Measurements from ENCODE around the gene PTPA.
A peak's percentile ranks its signal among the peaks of the same experiment; 100 is the strongest.

PTPA gene

DNA sequence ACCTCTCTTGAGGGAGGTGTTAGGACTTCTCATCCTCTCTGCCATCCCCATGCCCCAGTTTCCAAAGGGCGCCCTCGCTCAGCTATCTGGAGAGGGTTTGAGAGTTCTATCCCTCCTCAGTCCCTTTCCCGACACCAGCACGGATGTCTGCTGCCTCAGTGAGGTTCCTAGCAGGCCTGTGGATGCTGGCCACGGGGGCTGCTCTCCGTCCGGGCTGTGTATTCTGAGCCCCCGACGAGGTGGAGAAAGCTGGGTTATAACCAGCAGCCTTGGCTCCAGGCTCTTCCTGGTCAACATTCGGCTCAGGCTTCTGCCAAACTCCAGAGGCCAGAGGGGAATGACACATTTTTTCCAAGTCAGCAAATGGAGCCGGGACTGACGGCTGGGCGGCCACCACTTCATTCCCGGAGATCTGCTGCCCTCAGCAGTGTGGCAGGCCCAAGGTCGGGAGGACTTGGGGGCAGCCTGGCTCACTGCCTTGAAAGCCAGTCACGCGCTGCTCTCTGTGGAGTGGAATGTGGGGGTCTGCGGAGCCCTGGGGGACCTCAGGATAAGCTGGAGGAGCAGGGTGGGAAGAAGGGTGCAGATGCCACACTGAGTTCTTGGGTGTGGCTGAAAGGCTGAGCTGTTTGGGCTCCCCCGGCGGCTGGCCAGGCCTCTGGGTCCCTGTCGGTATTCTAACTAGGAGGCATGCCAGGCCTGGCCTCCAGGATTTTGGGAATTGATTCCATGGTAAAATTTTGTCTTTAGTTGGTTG lies 27.4 kb downstream of the PTPA start:
- no peak for DNase-seq

DNA sequence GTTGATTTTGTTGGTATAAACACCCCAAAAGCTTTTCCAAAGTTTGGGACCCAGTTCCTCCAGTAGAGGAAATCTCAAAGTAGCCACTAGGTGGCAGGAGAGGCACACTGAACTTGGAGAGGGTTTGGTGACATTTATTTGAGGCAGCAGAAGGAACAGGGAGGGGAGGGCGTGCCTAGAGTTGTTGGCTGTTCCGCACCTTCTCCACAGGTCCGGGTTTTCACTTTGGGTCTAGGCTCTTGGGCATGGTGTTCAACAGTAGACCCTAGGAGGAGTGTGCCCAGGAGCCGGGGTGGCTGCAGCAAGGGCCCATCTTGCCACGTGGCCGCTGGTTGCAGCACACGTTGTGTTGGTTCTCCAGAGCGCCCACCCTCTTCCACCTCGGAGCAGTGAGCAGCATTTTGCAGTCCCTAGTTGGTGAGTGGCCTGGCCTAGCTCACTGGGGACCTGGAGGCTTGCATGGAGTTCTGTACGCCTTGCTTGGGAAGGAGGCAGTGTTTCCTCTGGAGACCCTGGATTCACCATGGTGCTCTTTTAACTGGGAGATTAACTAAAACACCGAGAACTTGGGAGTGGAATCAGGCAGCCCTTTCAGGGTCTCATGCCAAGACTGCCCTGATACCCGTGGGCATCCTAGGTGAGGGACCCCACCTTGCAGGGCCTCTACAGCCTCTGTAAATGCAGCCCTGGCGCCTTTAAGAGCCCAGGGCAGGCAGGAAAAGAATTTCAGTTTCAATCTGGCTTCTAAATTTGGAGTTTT lies 28.2 kb downstream of the PTPA start:
- DNase-seq, result peak; percentile 79 to 85

- peak; percentile 81 to 90 for DNase-seq
Measured at GRCh38 chr9:129139993-129140396, 28.8 kb downstream of the PTPA start.

DNA sequence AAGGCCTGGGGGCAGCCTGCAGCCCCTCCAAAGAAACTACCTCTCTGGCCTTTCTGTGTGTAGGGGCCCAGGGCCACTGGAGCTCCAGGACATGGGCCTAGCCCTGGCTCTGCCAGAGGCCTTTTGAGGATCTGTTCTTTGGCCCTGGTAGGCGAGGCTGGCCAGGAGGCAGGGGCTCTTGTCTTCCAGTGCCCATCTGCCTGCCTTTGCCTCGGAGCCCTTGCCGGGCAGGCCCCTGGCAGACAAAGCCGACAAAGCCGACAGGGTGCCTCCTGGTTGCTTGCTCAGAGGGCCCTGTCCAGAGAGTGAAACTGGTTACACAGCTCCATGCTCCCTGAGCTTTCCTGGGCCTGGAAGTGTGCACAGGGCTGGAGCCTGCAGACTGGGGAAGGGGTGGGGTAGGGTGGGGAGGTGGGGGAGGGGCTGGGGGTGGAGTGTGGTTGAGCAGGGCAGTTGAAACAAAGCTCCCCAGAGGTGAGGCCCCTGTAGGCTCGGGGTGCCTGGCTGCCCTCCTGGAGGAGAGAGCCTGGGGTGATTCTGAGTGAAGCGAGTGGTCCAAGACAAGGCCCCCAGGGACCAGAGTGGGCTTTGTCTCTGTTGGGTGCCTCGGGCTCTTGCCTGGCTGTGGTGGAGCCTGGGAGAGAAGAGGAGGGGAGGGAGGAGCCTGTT lies 29.3 kb downstream of the PTPA start:
- peak in 1 of 2 donors; percentile 16 for DNase-seq

DNA sequence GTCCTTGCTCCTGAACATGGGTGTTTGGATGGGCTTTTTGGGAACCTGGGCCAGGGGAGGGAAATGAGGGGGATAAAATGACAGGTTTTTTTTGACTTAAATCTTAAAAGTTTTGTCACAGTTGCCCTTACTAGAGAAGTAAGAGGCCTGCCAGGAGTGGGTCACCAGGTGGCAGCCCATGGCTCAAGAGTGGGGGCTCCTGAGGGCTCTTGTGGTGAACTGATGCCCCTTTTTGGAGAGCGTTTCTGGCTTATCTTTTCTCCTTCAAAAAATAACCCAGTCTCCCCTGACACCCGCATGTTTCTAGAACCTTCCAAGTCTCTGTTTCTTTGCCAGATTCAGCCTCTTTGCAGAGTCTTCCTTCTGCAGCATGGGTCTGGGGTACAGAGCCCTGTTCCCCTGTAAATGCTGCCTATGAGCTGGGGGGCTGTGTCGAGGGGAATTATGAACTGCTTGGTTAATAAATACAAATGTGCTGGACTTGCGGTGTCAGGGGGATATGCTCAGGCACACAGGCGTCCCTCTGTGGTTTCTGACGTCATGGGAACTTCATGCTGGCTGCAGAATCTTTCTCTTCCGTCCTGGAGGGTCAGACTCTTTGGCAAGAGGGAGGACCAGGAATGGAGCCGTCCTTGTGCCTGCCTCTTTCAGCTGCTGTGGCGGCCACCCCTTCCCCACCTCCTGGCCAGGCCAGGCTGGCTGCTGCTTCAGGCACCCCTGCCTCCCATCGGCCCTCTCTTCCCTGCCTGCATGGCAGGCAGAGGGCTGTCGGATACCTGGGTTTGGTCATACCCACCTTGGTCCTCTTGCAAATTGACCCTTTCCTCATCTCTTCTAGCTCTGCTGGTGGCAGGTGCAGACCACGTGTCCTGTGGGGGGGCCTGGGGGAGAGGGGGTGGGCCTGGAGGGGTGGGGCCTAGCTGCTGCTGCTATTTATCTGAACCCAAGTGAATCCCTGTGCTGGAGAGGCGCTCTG lies 30.1 kb downstream of the PTPA start:
- peak; percentile 29 to 65 for DNase-seq

DNA sequence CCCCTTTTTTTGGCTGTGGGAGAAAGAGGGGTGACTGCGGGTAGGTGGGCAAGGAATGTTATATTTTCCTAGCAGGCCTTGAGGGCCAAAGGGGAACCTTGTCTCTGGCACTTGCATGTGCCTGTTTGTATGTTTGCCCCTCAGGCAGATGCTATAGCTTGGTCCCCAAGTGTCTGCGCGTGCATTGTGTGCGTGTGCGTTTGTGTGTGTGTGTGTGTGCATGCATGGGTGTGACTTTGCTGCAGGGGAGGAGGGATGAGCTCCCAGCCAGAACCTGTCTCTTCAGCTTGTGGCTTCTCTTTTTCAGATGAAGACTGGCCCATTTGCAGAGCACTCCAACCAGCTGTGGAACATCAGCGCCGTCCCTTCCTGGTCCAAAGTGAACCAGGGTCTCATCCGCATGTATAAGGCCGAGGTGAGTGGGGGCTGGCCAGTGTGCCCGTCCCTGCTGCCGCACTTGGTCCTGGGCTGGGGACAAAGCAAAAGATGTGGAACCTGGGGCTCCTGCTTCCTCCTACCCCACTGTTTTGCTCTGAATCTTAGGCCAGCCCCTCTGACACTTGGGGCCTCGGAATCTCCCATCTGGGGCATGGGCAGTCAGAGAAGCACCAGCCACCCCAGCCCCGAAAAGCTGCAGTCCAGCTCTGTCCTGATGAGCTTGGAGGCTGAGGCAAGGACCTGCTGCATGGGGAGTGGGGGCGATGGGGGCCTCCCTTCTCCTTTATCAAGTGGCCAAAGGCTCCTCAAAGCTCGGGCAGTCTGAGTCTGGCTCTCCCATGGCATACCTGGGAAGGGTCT lies 31.1 kb downstream of the PTPA start:
- DNase-seq, result no peak

DNA sequence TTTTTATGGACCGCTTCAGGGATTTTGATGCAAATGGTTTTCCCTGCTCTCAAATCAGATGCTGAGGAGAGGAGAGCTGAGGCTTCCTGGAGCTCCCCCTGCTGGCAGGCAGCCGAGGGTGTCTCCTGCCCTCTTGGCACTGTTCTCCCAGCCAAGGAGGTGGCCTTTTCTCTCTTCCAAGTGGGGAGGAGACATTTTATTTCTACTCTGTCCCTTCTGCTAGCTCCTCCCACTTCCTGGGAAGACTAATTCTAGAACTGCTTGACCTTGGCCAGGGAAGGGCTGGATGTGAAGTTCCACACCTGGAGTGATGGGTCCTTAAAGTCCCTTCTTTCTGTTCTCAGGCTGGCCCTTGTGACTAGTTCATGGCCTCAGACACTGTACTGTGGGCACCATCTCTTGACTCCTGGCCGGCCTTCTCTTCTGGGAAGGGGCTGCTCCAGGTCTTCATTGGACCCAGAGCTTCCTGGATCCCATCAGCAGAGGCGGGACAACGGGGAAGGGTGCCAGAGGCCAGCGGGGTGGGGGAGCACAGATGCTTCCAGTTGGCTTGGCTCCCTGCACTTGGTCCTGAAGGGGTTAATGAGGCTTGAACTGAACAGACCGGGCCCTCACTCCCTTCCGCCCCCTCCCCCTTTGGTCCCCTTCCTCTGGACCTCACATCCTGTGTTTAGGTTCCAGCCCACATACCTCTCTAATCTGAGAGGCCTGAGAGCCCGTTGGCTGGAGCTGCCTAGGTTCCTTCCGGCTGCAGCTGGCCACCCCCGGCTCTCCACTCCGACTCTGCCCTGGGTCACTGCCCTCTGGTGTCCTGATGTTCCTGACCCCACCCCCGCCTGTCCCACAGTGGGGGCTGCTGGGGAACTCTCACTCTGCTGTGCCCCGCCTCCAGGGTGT lies 32.1 kb downstream of the PTPA start:
- DNase-seq, result peak; percentile 70 to 74

GRCh38 chr9:129145316-129145715 lies 34.1 kb downstream of the PTPA start:
- no peak for DNase-seq

DNA sequence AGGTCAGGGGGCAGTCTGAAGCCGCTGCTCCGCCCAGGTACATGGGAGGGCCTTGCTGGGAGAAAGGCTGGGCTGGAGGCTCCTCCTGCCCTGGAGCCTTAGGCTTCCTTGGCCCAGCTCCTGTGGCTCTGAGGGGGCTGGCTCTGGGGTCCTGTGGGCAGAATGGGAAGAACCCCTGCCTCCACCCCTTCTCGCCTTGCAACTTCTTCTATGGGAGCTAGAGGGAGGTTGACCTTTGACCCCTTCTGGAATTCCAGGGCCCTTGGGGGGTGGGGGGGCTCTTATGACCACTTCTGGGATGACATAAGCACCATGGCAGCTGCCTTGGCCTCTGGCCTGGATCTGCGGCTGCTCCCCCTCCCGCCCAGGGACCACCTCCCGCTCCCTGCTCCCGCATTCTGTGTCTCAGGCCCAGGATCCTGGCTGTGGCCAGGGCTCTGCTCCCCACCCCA lies 34.7 kb downstream of the PTPA start:
- no peak for DNase-seq

DNA sequence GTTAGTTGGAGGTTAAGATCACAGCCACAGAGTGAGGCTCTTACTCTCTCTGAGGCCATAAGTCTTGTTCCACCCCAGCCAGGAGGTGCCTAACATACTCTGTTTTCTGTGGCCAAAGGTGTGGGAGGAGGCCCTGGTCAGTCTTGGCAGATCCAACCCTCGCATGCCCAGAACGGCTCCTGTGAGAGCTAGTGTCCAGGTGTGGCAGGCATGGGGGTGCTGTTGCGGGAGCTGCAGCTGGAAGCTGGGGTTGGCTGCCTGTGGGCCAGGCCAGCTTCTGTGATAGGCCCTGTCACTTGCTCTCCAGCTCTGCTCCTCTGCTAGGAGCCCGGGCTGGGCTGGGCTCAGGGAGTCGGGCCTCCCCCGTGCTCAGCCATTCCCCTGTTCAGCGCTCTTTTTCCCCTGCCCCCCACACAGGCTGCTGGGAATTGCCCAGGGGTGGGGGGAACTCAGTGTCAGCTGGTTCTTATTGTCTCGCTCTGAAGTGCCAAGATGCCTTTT lies 35.3 kb downstream of the PTPA start:
- DNase-seq, result no peak

DNA sequence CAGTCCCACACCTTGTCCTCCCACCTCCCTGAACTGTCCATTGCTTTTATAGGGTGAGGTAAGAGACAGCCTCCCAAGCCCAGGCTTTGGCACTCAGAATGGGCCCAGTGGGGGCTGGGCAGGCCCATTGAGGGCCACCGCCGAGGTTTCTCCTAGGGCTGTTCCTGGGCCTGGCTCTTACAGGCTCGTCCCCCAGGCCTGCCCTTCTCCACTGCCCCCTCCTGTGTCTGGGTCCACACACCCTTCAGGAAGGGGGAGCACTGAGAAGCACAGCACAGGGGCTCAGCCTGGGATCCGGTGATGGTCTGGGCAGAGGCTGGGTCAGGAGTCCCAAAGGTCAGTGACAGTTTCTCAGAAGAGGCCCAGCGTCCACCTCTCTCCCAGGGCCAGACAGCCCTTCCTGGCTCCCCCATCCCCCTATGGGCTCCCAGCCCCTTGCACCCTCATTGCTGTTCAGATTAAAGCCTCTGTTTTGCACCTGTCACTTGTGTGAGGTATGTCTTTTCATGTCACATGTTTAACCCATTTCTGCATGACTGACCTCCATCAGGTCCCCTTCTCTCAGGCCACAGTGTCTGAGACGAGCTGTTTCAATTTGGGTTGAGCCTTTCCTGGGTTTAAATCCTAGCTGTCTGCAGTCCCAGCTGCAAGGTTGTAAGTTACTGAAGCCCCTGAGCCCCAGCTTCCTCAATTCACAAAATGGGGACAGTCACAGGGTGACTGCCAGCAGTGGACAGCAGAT lies 37.4 kb downstream of the PTPA start:
- no peak for DNase-seq

GRCh38 chr9:129149442-129149841 lies 38.2 kb downstream of the PTPA start:
- no peak for DNase-seq

DNA sequence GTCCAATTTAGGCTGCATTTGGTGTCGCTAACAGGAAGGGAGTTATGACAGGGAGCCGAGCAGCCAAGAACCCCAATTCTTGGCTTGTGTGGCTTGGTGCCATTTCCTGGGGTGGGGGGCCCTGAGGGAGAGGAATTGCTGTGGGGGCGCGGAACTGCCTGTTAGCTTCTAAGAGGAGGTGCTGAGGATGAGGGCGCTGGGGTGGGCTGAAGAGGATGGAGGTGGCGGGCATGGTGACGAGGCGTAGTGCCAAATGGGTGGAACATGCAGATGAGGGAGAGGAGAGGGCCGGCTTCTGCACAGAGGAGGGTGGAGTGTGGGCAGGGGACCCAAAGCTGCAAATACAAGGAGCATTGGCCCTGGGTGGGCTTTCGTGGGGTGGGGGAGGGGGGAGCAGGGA lies 38.9 kb downstream of the PTPA start:
- no peak for DNase-seq

DNA sequence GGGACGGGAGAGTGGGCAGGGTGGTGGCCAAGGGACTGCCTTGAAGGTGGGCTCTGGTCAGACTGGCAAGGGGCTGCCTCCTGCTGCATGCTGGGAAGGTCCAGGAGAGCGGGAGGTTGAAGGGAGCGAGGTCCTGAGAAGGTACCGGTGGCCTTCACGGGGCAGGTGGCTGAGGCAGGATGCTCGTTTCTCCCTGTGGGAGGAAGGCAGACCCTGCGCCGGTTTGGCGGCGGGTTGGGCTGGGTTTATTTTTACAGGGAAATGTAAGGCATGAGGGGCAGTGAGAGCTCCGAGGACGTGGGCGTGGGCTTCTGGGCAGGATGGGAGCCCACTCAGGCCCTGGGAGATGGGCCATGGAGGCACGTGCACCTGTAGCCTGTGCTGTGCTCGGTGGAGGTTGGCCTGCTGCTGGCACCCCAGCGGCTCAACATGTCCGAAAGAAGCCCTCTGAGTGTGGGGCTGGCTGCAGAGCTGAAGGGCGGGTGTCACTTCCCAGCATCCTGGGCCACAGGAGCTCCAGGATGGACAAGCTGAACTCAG lies 39.5 kb downstream of the PTPA start:
- no peak for DNase-seq

- DNase-seq, result no peak
Measured at GRCh38 chr9:129151469-129151868, 40.3 kb downstream of the PTPA start.

DNA sequence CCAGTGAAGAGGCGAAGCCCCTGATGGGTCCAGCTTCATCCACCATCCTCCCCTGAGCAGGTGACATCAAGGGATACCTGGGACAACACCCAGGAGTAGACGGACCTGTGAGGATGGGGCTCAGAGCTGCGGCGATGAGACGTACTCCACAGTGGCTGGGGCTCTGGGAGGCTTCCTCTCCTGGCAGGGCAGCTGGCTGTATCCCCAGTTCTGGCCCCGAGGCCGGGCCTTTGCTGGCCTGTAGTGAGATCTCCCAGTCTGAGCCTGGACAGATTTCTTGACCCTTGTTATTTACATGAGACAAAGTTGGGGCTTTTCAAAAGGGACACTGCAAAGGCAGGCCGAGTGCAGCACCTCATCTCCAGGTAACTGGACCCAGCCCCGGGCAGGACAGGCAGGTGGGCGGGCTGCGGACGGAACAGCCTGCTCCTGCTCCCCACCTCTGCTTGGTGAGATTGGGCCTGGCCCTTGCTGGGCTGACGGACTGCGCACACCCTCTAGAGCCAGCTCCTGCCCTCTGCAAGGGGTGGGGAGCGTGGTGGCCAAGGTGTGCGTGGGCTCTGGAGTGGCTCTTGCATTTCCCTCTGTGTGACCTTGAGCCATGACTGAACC lies 43.8 kb downstream of the PTPA start:
- no peak for DNase-seq

DNA sequence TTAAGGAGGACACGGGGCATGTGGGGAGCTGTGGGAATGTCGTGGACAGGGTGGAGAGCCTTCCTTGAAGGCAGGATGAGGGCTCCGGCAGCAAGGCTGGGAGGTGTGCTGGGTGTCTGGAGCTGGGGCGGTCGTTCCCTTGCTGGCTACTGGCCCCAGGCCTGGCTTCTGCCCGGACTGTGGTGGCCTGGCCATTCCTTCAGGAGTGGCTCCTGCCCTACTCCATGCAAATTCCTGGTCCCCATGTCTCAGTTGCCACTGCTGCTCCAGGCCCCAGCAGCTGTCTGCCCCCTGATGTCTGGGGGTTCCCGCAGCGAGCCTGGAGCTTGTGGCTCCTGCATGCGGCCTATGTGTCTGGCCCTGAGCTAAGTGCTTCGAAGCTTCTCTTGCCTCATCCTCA lies 44.9 kb downstream of the PTPA start:
- no peak for DNase-seq

DNA sequence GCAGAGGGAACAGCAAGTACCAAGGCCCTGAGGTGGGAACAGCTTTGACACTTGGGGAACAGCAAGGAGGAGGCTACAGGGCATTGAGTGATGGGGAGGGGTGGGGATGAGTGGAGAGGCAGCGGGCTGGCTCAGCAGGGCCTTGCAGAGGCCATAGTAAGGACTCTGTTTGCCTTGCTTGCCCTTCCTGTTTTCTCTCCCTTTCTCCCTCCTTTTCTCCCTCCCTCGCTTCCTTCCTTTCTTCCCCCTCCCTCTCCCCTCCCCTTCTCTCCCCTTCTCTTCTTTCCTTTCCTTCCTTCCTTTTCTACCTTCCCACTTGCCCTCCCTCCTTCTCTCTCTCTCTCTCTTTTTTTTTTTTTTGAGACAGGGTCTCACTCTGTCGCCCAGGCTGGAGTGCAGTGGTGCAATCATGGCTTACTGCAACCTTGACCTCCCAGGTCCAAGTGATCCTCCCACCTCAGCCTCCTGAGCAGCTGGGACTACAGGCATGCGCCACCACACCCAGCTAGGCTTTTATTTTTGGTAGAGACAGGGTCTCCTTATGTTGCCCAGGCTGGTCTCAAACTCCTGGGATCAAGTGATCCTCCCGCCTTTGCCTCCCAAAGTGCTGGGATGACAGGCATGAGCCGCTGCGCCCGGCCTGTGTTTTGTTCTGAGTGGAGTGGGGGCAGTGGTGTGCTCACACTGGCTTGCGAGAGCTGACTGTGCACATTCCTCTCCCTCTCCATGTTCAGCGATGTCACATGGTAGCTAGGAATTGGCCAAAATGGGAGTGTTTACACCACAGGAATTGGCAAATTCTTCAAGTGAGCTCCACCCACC lies 49.7 kb downstream of the PTPA start:
- no peak for DNase-seq
